Activated B cell treated with CpG ODN at 0.5 μM for 24 hours (primary cell): Measurements from ENCODE around the gene SPI1. TPM values are rescaled to one million over a fixed set of nuclear protein-coding genes. Genes with fewer than 3 reads are reported as not detected.

Experiments used
- ATAC-seq: fragments of 200-7000 bp; cut with Tn5 transposase; one replicate; pipeline ENCODE4 v1.10.0; 2021; ENCODE audit warnings: low read depth, mild to moderate bottlenecking, moderate library complexity
- CTCF ChIA-PET: fragments of 350-600 bp; sonication (Branson Sonifier 250); formaldehyde crosslinking; loops from one replicate; lab custom pipeline; 2021; ENCODE audit warnings: antibody characterized with exemption; lab: Charles Lee
- POLR2A ChIA-PET: fragments of 350-600 bp; sonication (Branson Sonifier 250); formaldehyde crosslinking; loops from one replicate; lab custom pipeline; 2021; ENCODE audit warnings: antibody characterized with exemption; lab: Charles Lee
- DNase-seq: peaks from one replicate; pipeline ENCODE4 v3.0.0; 2022
- H3K27ac Mint-ChIP-seq: one replicate; pipeline ENCODE4 v1.8.0; 2020; ENCODE audit warnings: mixed read lengths
- H3K27me3 Mint-ChIP-seq: one replicate; pipeline ENCODE4 v1.8.0; 2021; ENCODE audit warnings: mixed read lengths
- H3K36me3 Mint-ChIP-seq: one replicate; pipeline ENCODE4 v1.8.0; 2021; ENCODE audit warnings: low read depth, mixed read lengths
- H3K4me1 Mint-ChIP-seq: one replicate; pipeline ENCODE4 v1.8.0; 2021; ENCODE audit warnings: mixed read lengths
- H3K4me3 Mint-ChIP-seq: one replicate; pipeline ENCODE4 v1.8.0; 2020; ENCODE audit warnings: mild to moderate bottlenecking, mixed read lengths
- H3K9me3 Mint-ChIP-seq: one replicate; pipeline ENCODE4 v1.8.0; 2020; ENCODE audit warnings: mixed read lengths
- CTCF ChIP-seq: fragments of 200-600 bp; IDR thresholded peaks from one replicate; pipeline ENCODE4 v1.8.0; 2022; ENCODE audit warnings: antibody characterized with exemption, mild to moderate bottlenecking
- intact Hi-C: fragments of 100-400 bp; cut with micrococcal nuclease; formaldehyde crosslinking; loops from one replicate; pipeline ENCODE4 v1.15.1; 2024
- total RNA-seq: library from RNA; stranded (reverse); gene quantifications from 2 replicates; pipeline ENCODE4 v1.2.3, GENCODE V29; 2022

Gene SPI1
- total RNA-seq, 1 donor from 2014 or later, result 68.8 TPM

- ChIA-PET POLR2A (interaction anchor here (1.0 kb wide), 1 partner anchor 101 kb away, joined by 4 read pairs; no protein-coding TSS in a partner anchor), CTCF (no interaction called here)
- no peak for ATAC-seq
- Mint-ChIP-seq H3K4me3 (no peak overlapping the region), H3K9me3 (no peaks in the 10 kb centered on the region), H3K27me3 (no peaks in the 10 kb centered on the region), H3K36me3 (peaks cover 64% of the 10 kb centered on the region), H3K4me1 (peaks cover 14% of the 10 kb centered on the region), H3K27ac (no peak overlapping the region)
- no peak for DNase-seq
- no peak for TF ChIP-seq CTCF
- intact Hi-C loops, result no loop called here
These were observed 63.4 kb downstream of the SPI1 start for GRCh38 chr11:47314992-47315391.

GRCh38 chr11:47308050-47308823, 70.1 kb downstream of the SPI1 start:
- no peak overlapping the region for H3K27ac Mint-ChIP-seq
- H3K4me3 Mint-ChIP-seq, result no peak overlapping the region
- peaks cover 3% of the 10 kb centered on the region for H3K9me3 Mint-ChIP-seq
- DNase-seq (no peak), ATAC-seq (no peak)
- CTCF ChIA-PET, result interaction anchor here (0.6 kb wide), 1 partner anchor 421 kb away, joined by 3 read pairs; no protein-coding TSS in a partner anchor
- TF ChIP-seq CTCF, result no peak
- intact Hi-C loops, result no loop called here
- POLR2A ChIA-PET, result no interaction called here
- H3K4me1 Mint-ChIP-seq, result no peaks in the 10 kb centered on the region
- peaks cover 89% of the 10 kb centered on the region for H3K36me3 Mint-ChIP-seq
- no peaks in the 10 kb centered on the region for H3K27me3 Mint-ChIP-seq

- no peak overlapping the region for H3K27ac Mint-ChIP-seq
- POLR2A ChIA-PET, result interaction anchor here (1.0 kb wide), 1 partner anchor 27 kb away, joined by 3 read pairs; no protein-coding TSS in a partner anchor
- H3K9me3 Mint-ChIP-seq, result peaks cover 9% of the 10 kb centered on the region
- CTCF ChIA-PET, result no interaction called here
- no peaks in the 10 kb centered on the region for H3K4me1 Mint-ChIP-seq
- DNase-seq (no peak), ATAC-seq (no peak)
- H3K36me3 Mint-ChIP-seq, result peaks cover 91% of the 10 kb centered on the region
- intact Hi-C loops, result no loop called here
- H3K27me3 Mint-ChIP-seq, result no peaks in the 10 kb centered on the region
- no peak overlapping the region for H3K4me3 Mint-ChIP-seq
- TF ChIP-seq CTCF, result no peak
These were observed 71.9 kb downstream of the SPI1 start for GRCh38 chr11:47306484-47306844.

GRCh38 chr11:47305734-47306483, 72.4 kb downstream of the SPI1 start:
- no peaks in the 10 kb centered on the region for H3K27me3 Mint-ChIP-seq
- ATAC-seq, result no peak
- H3K9me3 Mint-ChIP-seq, result peaks cover 9% of the 10 kb centered on the region
- TF ChIP-seq CTCF, result no peak
- POLR2A ChIA-PET, result interaction anchor here (0.5 to 1.0 kb wide), 2 partner anchors 26 to 118 kb away, joined by 3 to 7 read pairs; no protein-coding TSS in a partner anchor
- CTCF ChIA-PET, result no interaction called here
- peaks cover 90% of the 10 kb centered on the region for H3K36me3 Mint-ChIP-seq
- intact Hi-C loops, result no loop called here
- H3K27ac Mint-ChIP-seq, result no peak overlapping the region
- H3K4me1 Mint-ChIP-seq, result no peaks in the 10 kb centered on the region
- no peak for DNase-seq
- no peak overlapping the region for H3K4me3 Mint-ChIP-seq

Other genes starting within 250 kb of the SPI1 start
- gene ARFGAP2, start 201.7 kb downstream of the SPI1 start, total RNA-seq, result 145 and 176 TPM in 2 replicates
- gene PACSIN3, start 192.1 kb downstream of the SPI1 start, total RNA-seq, result 1.5 TPM in 2 replicates
- gene DDB2, start 163.6 kb downstream of the SPI1 start, total RNA-seq, result 95.1 and 98.0 TPM in 2 replicates
- 18.7 and 22.5 TPM in 2 replicates for gene ACP2, start 129.7 kb downstream of the SPI1 start, total RNA-seq
- gene NR1H3, start 120.6 kb downstream of the SPI1 start, total RNA-seq, result 3.9 and 4.9 TPM in 2 replicates
- gene MADD, start 108.4 kb downstream of the SPI1 start, total RNA-seq, result 60.9 and 86.9 TPM in 2 replicates
- gene MYBPC3, start 25.8 kb downstream of the SPI1 start, total RNA-seq, result 0.46 and 0.69 TPM in 2 replicates
- 27.5 and 28.2 TPM in 2 replicates for gene SLC39A13, start 30.0 kb upstream of the SPI1 start, total RNA-seq
- gene PSMC3, start 47.9 kb upstream of the SPI1 start, total RNA-seq, result 101 and 126 TPM in 2 replicates
- gene RAPSN, start 70.6 kb upstream of the SPI1 start, total RNA-seq, result 1.1 and 3.5 TPM in 2 replicates
- 129 and 136 TPM in 2 replicates for gene CELF1, start 174.6 kb upstream of the SPI1 start, total RNA-seq
- gene PTPMT1, start 187.1 kb upstream of the SPI1 start, total RNA-seq, result 27.1 and 32.8 TPM in 2 replicates
- gene KBTBD4, start 200.4 kb upstream of the SPI1 start, total RNA-seq, result 19.5 and 20.4 TPM in 2 replicates
- gene NDUFS3, start 200.5 kb upstream of the SPI1 start, total RNA-seq, result 95.9 and 102 TPM in 2 replicates
- gene FAM180B, start 208.1 kb upstream of the SPI1 start, total RNA-seq, result 0.16 TPM in 1 of 2 replicates, not detected in the other
- gene C1QTNF4, start 215.9 kb upstream of the SPI1 start, total RNA-seq, result not detected in 2 replicates